ENCODE measurements around the gene SEMA5A. TPM values are rescaled to one million over a fixed set of nuclear protein-coding genes. Genes with fewer than 3 reads are reported as not detected.

The SEMA5A gene
- total RNA-seq, 1 donor from 2014 or later: 31.9 TPM

DNA sequence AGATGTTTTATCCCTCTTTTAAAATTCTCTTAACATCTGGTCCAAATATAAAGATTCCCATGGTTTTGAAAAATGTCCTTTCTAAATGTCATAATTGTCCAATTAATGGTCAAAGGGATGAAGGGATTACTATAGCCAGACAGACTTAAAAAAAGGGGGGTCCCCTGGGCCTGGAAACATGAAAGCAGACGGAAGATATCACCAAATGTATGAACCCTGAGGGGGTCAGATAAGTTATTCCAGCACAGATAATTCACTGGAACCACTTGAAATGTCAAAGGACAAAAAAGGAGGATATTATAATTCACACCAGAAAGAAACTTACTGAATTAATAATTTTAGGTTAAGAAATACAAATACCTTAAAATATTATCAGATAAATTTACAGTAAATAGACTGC, 155.8 kb downstream of the SEMA5A start:
- peaks cover 6% of the 10 kb centered on the region for H3K9me3 Mint-ChIP-seq
- DNase-seq (ENCODE audit: low read depth, low spot score): no peak
- peaks cover 9% of the 10 kb centered on the region for H3K4me1 Mint-ChIP-seq
- H3K27ac Mint-ChIP-seq (ENCODE audit: unreplicated experiment): no peak overlapping the region
- H3K36me3 Mint-ChIP-seq (ENCODE audit: low read depth): peaks cover 2% of the 10 kb centered on the region
- no peaks in the 10 kb centered on the region for H3K27me3 Mint-ChIP-seq (ENCODE audit: low read depth)
- no peak overlapping the region for H3K4me3 Mint-ChIP-seq
- TF ChIP-seq, protein P1, sequence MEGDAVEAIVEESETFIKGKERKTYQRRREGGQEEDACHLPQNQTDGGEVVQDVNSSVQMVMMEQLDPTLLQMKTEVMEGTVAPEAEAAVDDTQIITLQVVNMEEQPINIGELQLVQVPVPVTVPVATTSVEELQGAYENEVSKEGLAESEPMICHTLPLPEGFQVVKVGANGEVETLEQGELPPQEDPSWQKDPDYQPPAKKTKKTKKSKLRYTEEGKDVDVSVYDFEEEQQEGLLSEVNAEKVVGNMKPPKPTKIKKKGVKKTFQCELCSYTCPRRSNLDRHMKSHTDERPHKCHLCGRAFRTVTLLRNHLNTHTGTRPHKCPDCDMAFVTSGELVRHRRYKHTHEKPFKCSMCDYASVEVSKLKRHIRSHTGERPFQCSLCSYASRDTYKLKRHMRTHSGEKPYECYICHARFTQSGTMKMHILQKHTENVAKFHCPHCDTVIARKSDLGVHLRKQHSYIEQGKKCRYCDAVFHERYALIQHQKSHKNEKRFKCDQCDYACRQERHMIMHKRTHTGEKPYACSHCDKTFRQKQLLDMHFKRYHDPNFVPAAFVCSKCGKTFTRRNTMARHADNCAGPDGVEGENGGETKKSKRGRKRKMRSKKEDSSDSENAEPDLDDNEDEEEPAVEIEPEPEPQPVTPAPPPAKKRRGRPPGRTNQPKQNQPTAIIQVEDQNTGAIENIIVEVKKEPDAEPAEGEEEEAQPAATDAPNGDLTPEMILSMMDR (conservative IDR thresholded peaks at IDR 0.05): no peak

DNA sequence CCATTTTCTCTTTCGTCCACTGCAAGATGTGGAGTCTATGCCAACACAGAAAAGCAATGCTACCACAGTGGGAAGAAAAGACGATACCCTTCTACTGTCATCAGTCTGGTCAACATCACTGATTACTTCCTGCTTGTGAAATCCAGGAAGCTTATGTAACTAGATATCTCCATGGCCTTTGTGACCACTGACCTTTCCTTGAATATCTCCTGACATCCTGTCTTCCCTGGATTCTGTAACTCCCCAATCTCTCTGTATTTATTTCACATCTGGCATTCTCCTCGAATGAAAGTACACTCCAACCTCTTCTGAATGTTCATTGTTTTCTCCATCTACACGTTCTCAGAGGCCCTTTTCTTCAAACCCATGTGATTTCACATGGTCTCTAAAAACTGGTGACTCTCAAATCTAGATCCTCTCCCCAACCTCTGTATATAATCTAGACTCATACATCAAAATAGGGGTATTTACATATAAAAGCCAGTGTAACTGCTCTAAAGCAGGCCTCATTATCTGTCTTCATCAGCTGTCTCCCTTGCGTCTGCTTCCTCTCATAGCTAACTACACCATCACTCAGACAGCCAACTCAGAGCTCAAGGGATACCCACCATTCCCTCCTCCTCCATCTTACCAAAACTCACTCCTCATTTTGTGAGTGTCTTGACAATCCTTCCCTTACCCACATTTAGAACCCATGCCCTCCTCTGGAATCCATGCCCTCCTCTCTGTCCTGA, 156.8 kb downstream of the SEMA5A start:
- no peaks in the 10 kb centered on the region for H3K27me3 Mint-ChIP-seq (ENCODE audit: low read depth)
- no peak overlapping the region for H3K27ac Mint-ChIP-seq (ENCODE audit: unreplicated experiment)
- H3K36me3 Mint-ChIP-seq (ENCODE audit: low read depth): peaks cover 2% of the 10 kb centered on the region
- DNase-seq (ENCODE audit: low read depth, low spot score): no peak
- TF ChIP-seq, protein P1 (conservative IDR thresholded peaks at IDR 0.05): no peak
- H3K4me1 Mint-ChIP-seq: peaks cover 9% of the 10 kb centered on the region
- H3K4me3 Mint-ChIP-seq: no peak overlapping the region
- peaks cover 6% of the 10 kb centered on the region for H3K9me3 Mint-ChIP-seq

DNA sequence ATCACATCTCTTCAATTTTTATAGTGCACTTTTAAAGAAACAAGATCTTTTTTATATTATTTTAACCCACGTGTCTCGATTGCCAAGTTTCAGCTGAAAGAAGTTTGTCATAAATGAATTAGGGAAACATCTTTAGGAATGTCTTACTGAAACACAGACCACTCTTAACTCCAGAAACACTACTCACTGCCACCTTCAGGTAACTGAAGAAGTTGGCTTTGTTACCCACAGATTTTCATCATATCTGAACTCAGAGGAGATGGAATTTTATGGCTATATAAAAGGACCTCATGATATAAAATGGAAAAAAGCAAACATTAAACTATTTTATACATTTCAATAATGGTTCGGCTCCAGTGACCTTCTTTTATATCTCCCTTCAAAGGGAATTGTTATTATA, 158.0 kb downstream of the SEMA5A start:
- peaks cover 2% of the 10 kb centered on the region for H3K36me3 Mint-ChIP-seq (ENCODE audit: low read depth)
- no peak overlapping the region for H3K27ac Mint-ChIP-seq (ENCODE audit: unreplicated experiment)

DNA sequence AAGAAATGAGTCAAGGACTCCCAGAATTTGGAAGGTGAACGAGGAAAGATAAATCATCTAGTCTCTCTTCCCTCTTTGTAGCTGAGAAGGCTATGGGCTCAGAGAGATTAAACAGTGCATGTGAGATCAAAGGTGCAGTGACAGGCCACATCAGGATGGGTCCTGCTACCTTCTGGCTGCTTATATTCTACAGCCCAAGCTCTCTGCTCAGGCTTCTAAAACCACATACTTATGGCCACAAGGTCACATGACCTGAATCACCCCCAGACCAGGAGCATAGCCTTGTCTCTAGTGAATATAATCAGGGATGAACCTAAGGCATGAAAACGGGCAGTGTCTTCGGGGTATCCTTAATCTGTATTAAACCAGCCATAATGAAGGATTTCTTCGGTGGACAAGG, 158.9 kb downstream of the SEMA5A start:
- DNase-seq (ENCODE audit: low read depth, low spot score): no peak
- peaks cover 2% of the 10 kb centered on the region for H3K36me3 Mint-ChIP-seq (ENCODE audit: low read depth)
- peaks cover 9% of the 10 kb centered on the region for H3K4me1 Mint-ChIP-seq
- H3K27me3 Mint-ChIP-seq (ENCODE audit: low read depth): no peaks in the 10 kb centered on the region
- TF ChIP-seq, protein P1 (conservative IDR thresholded peaks at IDR 0.05): no peak
- H3K4me3 Mint-ChIP-seq: no peak overlapping the region
- H3K9me3 Mint-ChIP-seq: peaks cover 6% of the 10 kb centered on the region
- no peak overlapping the region for H3K27ac Mint-ChIP-seq (ENCODE audit: unreplicated experiment)

More for the DNA sequence above, 158.0 kb downstream of the SEMA5A start:
- Mint-ChIP-seq H3K4me3 (no peak overlapping the region), H3K9me3 (peaks cover 6% of the 10 kb centered on the region), H3K4me1 (peaks cover 9% of the 10 kb centered on the region), H3K27me3 (ENCODE audit: low read depth) (no peaks in the 10 kb centered on the region)
- TF ChIP-seq, protein P1 (conservative IDR thresholded peaks at IDR 0.05): no peak
- DNase-seq (ENCODE audit: low read depth, low spot score): no peak

DNA sequence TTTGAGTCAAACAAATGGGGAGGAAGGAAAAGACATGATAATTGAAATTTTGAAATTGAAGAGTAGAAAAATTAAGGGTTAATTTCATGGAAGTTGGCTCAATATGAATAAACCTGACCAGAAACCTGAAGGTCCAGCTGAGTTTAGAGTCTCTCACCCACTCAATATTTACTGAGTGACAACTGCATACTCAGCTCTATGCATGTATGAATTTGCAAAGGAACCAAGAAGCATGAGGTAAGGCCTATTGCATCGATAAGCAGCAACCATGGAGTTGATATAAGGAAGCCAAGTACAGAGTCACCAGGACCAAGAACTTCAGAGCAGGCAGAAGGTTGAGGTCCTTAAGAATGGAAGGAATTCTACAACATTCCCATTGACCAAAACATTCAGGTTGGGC, 163.4 kb downstream of the SEMA5A start:
- Mint-ChIP-seq H3K36me3 (ENCODE audit: low read depth) (peaks cover 4% of the 10 kb centered on the region), H3K27me3 (ENCODE audit: low read depth) (no peaks in the 10 kb centered on the region), H3K4me1 (no peaks in the 10 kb centered on the region), H3K4me3 (no peak overlapping the region), H3K9me3 (no peaks in the 10 kb centered on the region), H3K27ac (ENCODE audit: unreplicated experiment) (no peak overlapping the region)
- DNase-seq (ENCODE audit: low read depth, low spot score): no peak
- TF ChIP-seq, protein P1 (conservative IDR thresholded peaks at IDR 0.05): no peak

Data from neural crest cell (in vitro differentiated cells).